ENCODE data around the gene CHAT. TPM values are rescaled to one million over a fixed set of nuclear protein-coding genes. Genes with fewer than 3 reads are reported as not detected.

CHAT gene
- total RNA-seq, 6 experiments from 2014 or later, result not detected

DNA sequence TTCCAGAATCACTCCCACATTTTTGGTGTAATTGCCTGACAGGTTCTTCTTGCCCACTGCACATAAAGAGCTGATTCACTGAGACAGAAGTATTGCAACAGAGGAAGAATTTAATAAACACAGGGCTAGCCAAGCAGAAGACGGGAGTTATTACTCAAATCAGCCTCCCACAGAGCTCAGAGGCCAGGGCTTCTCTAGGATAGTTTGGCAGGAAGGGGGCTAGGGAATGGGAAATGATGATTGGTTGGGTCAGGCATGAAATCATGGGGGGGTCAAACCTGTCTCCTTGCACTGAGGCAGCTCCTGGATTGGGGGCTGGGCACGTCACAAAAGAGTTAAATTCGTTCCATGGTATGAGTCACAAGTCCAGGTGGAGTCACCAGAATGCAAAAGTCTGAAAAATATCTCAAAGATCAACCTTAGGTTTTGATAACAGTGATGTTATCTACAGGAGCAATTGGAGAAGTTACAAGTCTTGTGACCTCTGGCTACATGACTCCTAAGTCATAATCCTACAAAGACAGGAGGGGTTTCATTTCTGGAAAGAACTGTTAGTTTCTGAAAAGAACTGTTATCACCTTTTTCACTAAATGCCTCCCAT, 44.7 kb upstream of the CHAT start:
- WGBS (ENCODE audit: insufficient coverage, low coverage, low lambda C conversion rate, missing lambda C conversion rate), result 20% methylated on average over 3 of the region's 3 CpGs
- intact Hi-C loops (cut with DNase I), result no loop called here
- no peak overlapping the region for H3K27ac ChIP-seq
- ATAC-seq, result no peak
- H3K4me3 ChIP-seq, result no peak overlapping the region
- no peak for TF ChIP-seq POLR2A (IDR thresholded peaks at IDR 0.05)
- TF ChIP-seq, protein P1, sequence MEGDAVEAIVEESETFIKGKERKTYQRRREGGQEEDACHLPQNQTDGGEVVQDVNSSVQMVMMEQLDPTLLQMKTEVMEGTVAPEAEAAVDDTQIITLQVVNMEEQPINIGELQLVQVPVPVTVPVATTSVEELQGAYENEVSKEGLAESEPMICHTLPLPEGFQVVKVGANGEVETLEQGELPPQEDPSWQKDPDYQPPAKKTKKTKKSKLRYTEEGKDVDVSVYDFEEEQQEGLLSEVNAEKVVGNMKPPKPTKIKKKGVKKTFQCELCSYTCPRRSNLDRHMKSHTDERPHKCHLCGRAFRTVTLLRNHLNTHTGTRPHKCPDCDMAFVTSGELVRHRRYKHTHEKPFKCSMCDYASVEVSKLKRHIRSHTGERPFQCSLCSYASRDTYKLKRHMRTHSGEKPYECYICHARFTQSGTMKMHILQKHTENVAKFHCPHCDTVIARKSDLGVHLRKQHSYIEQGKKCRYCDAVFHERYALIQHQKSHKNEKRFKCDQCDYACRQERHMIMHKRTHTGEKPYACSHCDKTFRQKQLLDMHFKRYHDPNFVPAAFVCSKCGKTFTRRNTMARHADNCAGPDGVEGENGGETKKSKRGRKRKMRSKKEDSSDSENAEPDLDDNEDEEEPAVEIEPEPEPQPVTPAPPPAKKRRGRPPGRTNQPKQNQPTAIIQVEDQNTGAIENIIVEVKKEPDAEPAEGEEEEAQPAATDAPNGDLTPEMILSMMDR (IDR thresholded peaks at IDR 0.05), result no peak
- DNase-seq, result no peak
- no peaks in the 10 kb centered on the region for H3K36me3 ChIP-seq
- H3K9me3 ChIP-seq, result no peaks in the 10 kb centered on the region
- no peaks in the 10 kb centered on the region for H3K4me1 ChIP-seq
- H3K27me3 ChIP-seq, result no peaks in the 10 kb centered on the region

DNA sequence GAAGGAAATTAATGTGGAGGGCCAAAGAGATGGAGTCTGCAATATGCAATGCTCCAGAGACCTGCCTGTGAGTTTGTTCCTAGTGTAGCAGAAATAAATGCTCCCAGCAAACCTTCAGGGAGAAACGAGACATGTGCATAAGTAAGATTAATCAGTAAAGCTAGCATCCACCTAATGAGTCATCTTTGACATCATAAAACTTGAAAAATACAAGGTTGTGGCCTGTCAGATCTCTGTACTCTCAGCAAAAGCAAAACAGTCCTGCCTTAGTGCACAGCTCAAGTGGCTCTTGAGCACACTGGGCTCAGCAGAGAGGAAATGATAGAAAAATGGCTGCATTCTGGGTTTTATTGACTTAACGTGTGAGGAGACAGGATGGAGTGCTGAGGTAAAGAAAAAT, 42.4 kb upstream of the CHAT start:
- WGBS (ENCODE audit: insufficient coverage, low coverage, low lambda C conversion rate, missing lambda C conversion rate), result 25% methylated on average over 2 of the region's 2 CpGs

DNA sequence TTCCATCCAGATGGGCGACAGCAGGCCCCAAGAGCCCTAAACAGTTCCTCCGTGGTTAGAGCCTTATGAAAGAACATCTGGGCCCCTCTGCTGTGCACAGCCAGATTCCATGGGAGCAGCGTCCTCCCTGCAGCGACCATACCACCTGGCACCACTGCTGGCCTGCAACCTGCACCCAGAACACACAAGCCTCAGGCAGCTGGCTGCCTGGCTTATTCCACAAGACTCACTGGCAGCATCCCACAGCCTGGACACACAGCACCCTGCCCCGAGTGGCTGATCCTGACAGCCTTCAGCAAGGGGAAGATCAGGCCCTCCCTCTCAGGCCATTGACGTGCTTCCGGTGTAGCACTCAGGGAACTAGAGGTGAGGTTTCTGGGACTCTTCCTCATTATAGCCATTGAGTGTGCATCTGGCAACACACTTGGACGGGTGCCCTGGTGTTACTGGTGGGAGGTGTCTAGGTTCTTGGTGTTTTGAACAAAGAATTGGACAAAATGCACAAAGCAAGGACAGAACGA, 41.2 kb upstream of the CHAT start:
- TF ChIP-seq POLR2A (IDR thresholded peaks at IDR 0.05), result no peak
- TF ChIP-seq, protein P1 (IDR thresholded peaks at IDR 0.05), result no peak
- no peak overlapping the region for H3K27ac ChIP-seq
- no peak for DNase-seq
- intact Hi-C loops (cut with DNase I), result no loop called here
- H3K4me1 ChIP-seq, result no peaks in the 10 kb centered on the region
- no peaks in the 10 kb centered on the region for H3K27me3 ChIP-seq
- ATAC-seq, result peak in 1 of 4 donors; percentile 13
- H3K9me3 ChIP-seq, result no peaks in the 10 kb centered on the region
- no peak overlapping the region for H3K4me3 ChIP-seq
- no peaks in the 10 kb centered on the region for H3K36me3 ChIP-seq
- 73% methylated on average over 8 of the region's 9 CpGs for WGBS (ENCODE audit: insufficient coverage, low coverage, low lambda C conversion rate, missing lambda C conversion rate)

More for the DNA sequence above, 42.4 kb upstream of the CHAT start:
- intact Hi-C loops (cut with DNase I), result no loop called here
- no peak for DNase-seq
- ATAC-seq, result no peak
- Histone ChIP-seq H3K27ac (no peak overlapping the region), H3K4me1 (no peaks in the 10 kb centered on the region), H3K4me3 (no peak overlapping the region), H3K9me3 (no peaks in the 10 kb centered on the region), H3K36me3 (no peaks in the 10 kb centered on the region), H3K27me3 (no peaks in the 10 kb centered on the region)
- TF ChIP-seq, protein P1 (IDR thresholded peaks at IDR 0.05), result no peak
- no peak for TF ChIP-seq POLR2A (IDR thresholded peaks at IDR 0.05)

DNA sequence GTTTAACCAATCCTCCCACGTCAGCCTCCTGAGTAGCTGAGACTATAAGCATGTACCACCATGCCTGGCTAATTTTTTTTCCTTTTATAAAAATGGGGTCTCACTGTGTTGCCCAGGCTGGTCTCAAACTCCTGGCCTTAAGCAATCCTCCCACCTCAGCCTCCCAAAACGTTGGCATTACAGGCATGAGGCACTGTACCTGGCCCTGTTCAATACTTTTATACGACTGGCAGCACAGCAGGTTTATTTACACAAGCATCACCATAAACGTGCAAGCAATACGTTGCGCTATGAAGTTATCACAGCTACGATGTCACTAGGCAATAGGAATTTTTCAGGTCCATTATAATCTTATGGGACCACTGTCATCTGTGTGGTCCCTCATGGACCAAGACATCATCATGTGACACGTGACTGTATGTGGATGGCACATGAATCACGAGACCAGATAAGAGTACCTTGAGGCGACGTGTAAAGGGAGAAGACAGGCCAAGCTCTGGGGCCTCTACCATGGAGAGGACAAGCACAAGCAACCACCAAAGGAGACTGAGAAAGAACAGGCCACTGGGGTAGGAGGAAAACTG, 38.3 kb upstream of the CHAT start:
- H3K36me3 ChIP-seq, result no peaks in the 10 kb centered on the region
- H3K27me3 ChIP-seq, result no peaks in the 10 kb centered on the region
- no peaks in the 10 kb centered on the region for H3K4me1 ChIP-seq
- WGBS (ENCODE audit: insufficient coverage, low coverage, low lambda C conversion rate, missing lambda C conversion rate), result 77% methylated on average over 11 of the region's 11 CpGs
- no peak overlapping the region for H3K4me3 ChIP-seq
- intact Hi-C loops (cut with DNase I), result no loop called here
- DNase-seq (no peak), ATAC-seq (no peak)
- TF ChIP-seq, protein P1 (IDR thresholded peaks at IDR 0.05), result no peak
- no peak for TF ChIP-seq POLR2A (IDR thresholded peaks at IDR 0.05)
- no peaks in the 10 kb centered on the region for H3K9me3 ChIP-seq
- no peak overlapping the region for H3K27ac ChIP-seq

All from right lobe of liver (tissue), 6 donors.